HG02852 (cell line): ENCODE data around the gene MALSU1.

Experiments used
- ATAC-seq: cut with Tn5 transposase; IDR thresholded peaks from one replicate; pipeline ENCODE4 v1.9.1; 2021; ENCODE audit warnings: mild to moderate bottlenecking, moderate library complexity; ENCODE audit not compliant: unreplicated experiment

MALSU1 gene

GRCh38 chr7:23335136-23335535 is 36.0 kb downstream of the MALSU1 start:
- ATAC-seq: no peak

- no peak for ATAC-seq
Measured at GRCh38 chr7:23335621-23336020, 36.5 kb downstream of the MALSU1 start.

GRCh38 chr7:23336086-23336485 is 36.9 kb downstream of the MALSU1 start:
- no peak for ATAC-seq

GRCh38 chr7:23336799-23337283 is 37.7 kb downstream of the MALSU1 start:
- ATAC-seq: no peak

GRCh38 chr7:23337374-23337773 is 38.2 kb downstream of the MALSU1 start:
- no peak for ATAC-seq

GRCh38 chr7:23338439-23338838 is 39.3 kb downstream of the MALSU1 start:
- no peak for ATAC-seq

- ATAC-seq: no peak
Measured at GRCh38 chr7:23338863-23339262, 39.7 kb downstream of the MALSU1 start.

GRCh38 chr7:23341846-23342598 is 42.9 kb downstream of the MALSU1 start:
- no peak for ATAC-seq

GRCh38 chr7:23343102-23343501 is 44.0 kb downstream of the MALSU1 start:
- no peak for ATAC-seq

- ATAC-seq: no peak
Measured at GRCh38 chr7:23343806-23344475, 44.8 kb downstream of the MALSU1 start.

- no peak for ATAC-seq
Measured at GRCh38 chr7:23345601-23346000, 46.5 kb downstream of the MALSU1 start.

GRCh38 chr7:23346316-23346715 is 47.2 kb downstream of the MALSU1 start:
- ATAC-seq: no peak

- no peak for ATAC-seq
Measured at GRCh38 chr7:23347033-23347681, 48.0 kb downstream of the MALSU1 start.

GRCh38 chr7:23347682-23348180 is 48.6 kb downstream of the MALSU1 start:
- no peak for ATAC-seq

- no peak for ATAC-seq
Measured at GRCh38 chr7:23349484-23350157, 50.5 kb downstream of the MALSU1 start.

GRCh38 chr7:23350466-23350865 is 51.3 kb downstream of the MALSU1 start:
- ATAC-seq: no peak

- no peak for ATAC-seq
Measured at GRCh38 chr7:23353172-23353571, 54.0 kb downstream of the MALSU1 start.

GRCh38 chr7:23356168-23356567 is 57.0 kb downstream of the MALSU1 start:
- no peak for ATAC-seq

- no peak for ATAC-seq
Measured at GRCh38 chr7:23356726-23357125, 57.6 kb downstream of the MALSU1 start.

- ATAC-seq: no peak
Measured at GRCh38 chr7:23357190-23358093, 58.3 kb downstream of the MALSU1 start.
